Liver (tissue), 9 donors: ENCODE results near the gene RASL12. TPM values are rescaled to one million over a fixed set of nuclear protein-coding genes. Genes with fewer than 3 reads are reported as not detected.

Source experiments
- DNase-seq: peaks from one replicate; pipeline ENCODE4 v3.0.0-alpha.2; 2017; ENCODE audit warnings: low spot score
- H3K27ac ChIP-seq, 2 donors: one replicate each; pipeline ENCODE4 v1.7.0; 2013; ENCODE audit warnings: inconsistent platforms in 2 of 2, low read length in 2 of 2, control low read depth in 1 of 2, low read depth in 1 of 2, mild to moderate bottlenecking in 1 of 2
- H3K27me3 ChIP-seq, 4 donors: one replicate each; pipeline versions ENCODE4 v1.6.1 to v1.7.0; 2013; ENCODE audit warnings: low read length in 3 of 4, inconsistent platforms in 1 of 4, mild to moderate bottlenecking in 1 of 4, moderate library complexity in 1 of 4; ENCODE audit not compliant: control insufficient read depth in 4 of 4, insufficient read depth in 4 of 4
- H3K36me3 ChIP-seq, 4 donors: one replicate each; pipeline versions ENCODE4 v1.6.1 to v1.7.0; 2013; ENCODE audit warnings: low read length in 3 of 4, mild to moderate bottlenecking in 3 of 4, low read depth in 1 of 4, moderate library complexity in 1 of 4; ENCODE audit not compliant: control insufficient read depth in 4 of 4, insufficient read depth in 3 of 4
- H3K4me1 ChIP-seq, 4 donors: one replicate each; pipeline versions ENCODE4 v1.6.1 to v1.7.0; 2013; ENCODE audit warnings: low read length in 3 of 4, mild to moderate bottlenecking in 3 of 4, moderate library complexity in 1 of 4; ENCODE audit not compliant: control insufficient read depth in 4 of 4, insufficient read depth in 4 of 4
- H3K4me3 ChIP-seq, 3 donors: one replicate each; pipeline versions ENCODE4 v1.6.1 to v1.7.0; 2013; ENCODE audit warnings: low read length in 3 of 3, control low read depth in 1 of 3, low read depth in 1 of 3, mild to moderate bottlenecking in 1 of 3
- H3K9ac ChIP-seq, 2 donors: one replicate each; pipeline ENCODE4 v1.7.0; 2013; ENCODE audit warnings: low read length in 2 of 2, mild to moderate bottlenecking in 2 of 2, moderate library complexity in 2 of 2, control low read depth in 1 of 2, low read depth in 1 of 2
- H3K9me3 ChIP-seq, 4 donors: one replicate each; pipeline versions ENCODE4 v1.6.1 to v1.7.0; 2013; ENCODE audit warnings: low read length in 3 of 4; ENCODE audit not compliant: control insufficient read depth in 4 of 4
- ATF3 ChIP-seq: IDR thresholded peaks from 2 replicates; pipeline ENCODE4 v1.6.1; 2016; ENCODE audit warnings: antibody characterized with exemption
- CTCF ChIP-seq: fragments of 150-350 bp; IDR thresholded peaks from 2 replicates; pipeline ENCODE4 v1.5.1; 2017; ENCODE audit warnings: improper control_type of control experiment, low read depth, low read length; ENCODE audit not compliant: missing input control
- EGR1 ChIP-seq, 2 donors: IDR thresholded peaks; 2 replicates each; pipeline ENCODE4 v1.6.1; 2016 to 2018; ENCODE audit warnings: antibody characterized with exemption in 2 of 2, low read depth in 2 of 2
- FOXA1 ChIP-seq: IDR thresholded peaks from 2 replicates; pipeline ENCODE4 v1.6.1; 2016; ENCODE audit warnings: antibody characterized with exemption
- FOXA2 ChIP-seq: IDR thresholded peaks from 2 replicates; pipeline ENCODE4 v1.6.1; 2016; ENCODE audit warnings: antibody characterized with exemption
- GABPA ChIP-seq, 2 donors: IDR thresholded peaks in 1 of 2; conservative IDR thresholded peaks in 1 of 2; 2 replicates each; pipeline ENCODE4 v1.6.1; 2016; ENCODE audit warnings: antibody characterized with exemption in 2 of 2, mild to moderate bottlenecking in 1 of 2, moderate library complexity in 1 of 2
- HNF4A ChIP-seq, 2 donors: conservative IDR thresholded peaks; 2 replicates each; pipeline ENCODE4 v1.6.1; 2016; ENCODE audit warnings: antibody characterized with exemption in 2 of 2, mild to moderate bottlenecking in 2 of 2
- HNF4G ChIP-seq: IDR thresholded peaks from 2 replicates; pipeline ENCODE4 v1.6.1; 2016; ENCODE audit warnings: antibody characterized with exemption
- JUND ChIP-seq, 2 donors: IDR thresholded peaks; 2 replicates each; pipeline ENCODE4 v1.6.1; 2016; ENCODE audit warnings: antibody characterized with exemption in 2 of 2
- MAX ChIP-seq: IDR thresholded peaks from 2 replicates; pipeline ENCODE4 v1.6.1; 2016; ENCODE audit warnings: antibody characterized with exemption
- NR2F2 ChIP-seq: IDR thresholded peaks from 2 replicates; pipeline ENCODE4 v1.6.1; 2016; ENCODE audit warnings: antibody characterized with exemption
- RAD21 ChIP-seq, 2 donors: IDR thresholded peaks; 2 replicates each; pipeline ENCODE4 v1.6.1; 2016; ENCODE audit warnings: antibody characterized with exemption in 2 of 2, mild to moderate bottlenecking in 2 of 2
- REST ChIP-seq: IDR thresholded peaks from 2 replicates; pipeline ENCODE4 v1.6.1; 2016; ENCODE audit warnings: antibody characterized with exemption, mild to moderate bottlenecking
- RXRA ChIP-seq, 2 donors: IDR thresholded peaks; 2 replicates each; pipeline ENCODE4 v1.6.1; 2017 to 2018; ENCODE audit warnings: antibody characterized with exemption in 2 of 2, mild to moderate bottlenecking in 1 of 2
- YY1 ChIP-seq: IDR thresholded peaks from 2 replicates; pipeline ENCODE4 v1.6.1; 2016; ENCODE audit warnings: antibody characterized with exemption, mild to moderate bottlenecking
- ZBTB33 ChIP-seq: IDR thresholded peaks from 2 replicates; pipeline ENCODE4 v1.6.1; 2016; ENCODE audit warnings: antibody characterized with exemption
- WGBS: extraction: QIAGEN DNeasy Blood & Tissue Kit; methylation state at CpG from one replicate; pipeline ENCODE4 v1.1.7; 2013; 5-methylcytosine and 5-hydroxymethylcytosine counted together
- polyA plus RNA-seq, 2 donors: library from polyadenylated mRNA; stranded (reverse) in 1 of 2; unstranded in 1 of 2; fragments of 200-250 nt in 1 of 2; fragments of >200 nt in 1 of 2; fragmentation: Nextera tagmentation in 1 of 2; extraction: Ambion mirVana in 1 of 2; gene quantifications; one replicate each; pipeline versions ENCODE4 v1.2.1 to v1.2.3, GENCODE V29; 2013 to 2015
- total RNA-seq, 2 donors: library from RNA; depleted of rRNA; stranded (reverse); fragments of >200 nt; gene quantifications; one replicate each; pipeline ENCODE4 v1.2.3, GENCODE V29; 2014
- donor health status: healthy.
- donor health status: healthy.
- donor health status: healthy.
- donor health status: healthy.
- donor health status: healthy.

The RASL12 gene
- total and polyA plus RNA-seq, 4 donors: 0.50 to 0.92 (median 0.63) TPM

GRCh38 chr15:65052956-65053355 lies 14.8 kb downstream of the RASL12 start:
- WGBS: 96% methylated on average over 2 of the region's 2 CpGs
- H3K36me3 ChIP-seq: no peaks in the 10 kb centered on the region

More at GRCh38 chr15:65052956-65053355, 14.8 kb downstream of the RASL12 start:
- H3K9ac ChIP-seq: no peak overlapping the region
- no peaks in the 10 kb centered on the region for H3K27me3 ChIP-seq
- no peaks in the 10 kb centered on the region for H3K9me3 ChIP-seq
- H3K4me3 ChIP-seq: no peak overlapping the region
- H3K4me1 ChIP-seq: peaks cover 0 to 11% (median 10%) of the 10 kb centered on the region in 4 donors
- no peak for DNase-seq
- TF ChIP-seq REST (no peak), NR2F2 (no peak), CTCF (no peak), GABPA (IDR thresholded peaks at IDR 0.05 in 1 of 2, conservative IDR thresholded peaks at IDR 0.05 in 1 of 2) (no peak), RXRA (IDR thresholded peaks at IDR 0.05) (no peak), HNF4G (no peak), MAX (no peak), FOXA2 (no peak), HNF4A (conservative IDR thresholded peaks at IDR 0.05) (no peak), EGR1 (IDR thresholded peaks at IDR 0.05; ENCODE audit: low read depth in 2 of 2) (no peak), ATF3 (no peak), JUND (IDR thresholded peaks at IDR 0.05) (no peak), YY1 (no peak), ZBTB33 (no peak), FOXA1 (no peak), RAD21 (IDR thresholded peaks at IDR 0.05) (no peak)
- no peak overlapping the region for H3K27ac ChIP-seq
